ENCODE measurements around the gene THPO. TPM values are rescaled to one million over a fixed set of nuclear protein-coding genes. Genes with fewer than 3 reads are reported as not detected.

Gene THPO
- total RNA-seq, 1 experiment from 2014 or later, result not detected

DNA sequence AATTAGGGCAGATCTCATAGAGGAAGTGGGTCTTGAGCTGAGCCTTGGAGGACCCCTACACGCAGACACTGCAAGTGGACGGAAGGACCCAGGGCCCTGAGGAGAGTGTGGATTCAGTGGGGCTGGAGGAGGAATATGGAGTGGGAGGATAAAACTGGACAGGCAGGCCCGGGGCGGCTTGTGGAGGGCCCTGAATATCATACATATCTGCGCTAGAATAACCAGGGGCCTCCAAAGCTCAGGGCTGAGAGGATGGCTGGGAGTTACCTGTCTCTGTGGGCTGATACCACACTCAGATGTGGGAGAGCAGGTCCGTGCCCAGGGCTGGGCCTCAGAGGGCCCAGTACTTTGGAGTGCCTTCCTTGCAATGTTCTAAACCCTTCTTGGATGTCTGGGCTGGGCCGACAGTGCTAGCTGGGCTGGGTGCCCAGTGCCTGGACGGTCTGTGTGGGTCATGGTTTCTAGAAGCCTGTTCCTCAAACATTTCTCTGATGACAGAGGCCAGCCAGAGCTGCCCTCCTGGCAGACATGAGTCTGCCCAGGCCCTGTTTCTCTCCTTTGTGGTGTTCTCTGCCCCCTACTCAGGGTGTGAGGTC is 31.4 kb upstream of the THPO start:
- TF ChIP-seq, protein P1, sequence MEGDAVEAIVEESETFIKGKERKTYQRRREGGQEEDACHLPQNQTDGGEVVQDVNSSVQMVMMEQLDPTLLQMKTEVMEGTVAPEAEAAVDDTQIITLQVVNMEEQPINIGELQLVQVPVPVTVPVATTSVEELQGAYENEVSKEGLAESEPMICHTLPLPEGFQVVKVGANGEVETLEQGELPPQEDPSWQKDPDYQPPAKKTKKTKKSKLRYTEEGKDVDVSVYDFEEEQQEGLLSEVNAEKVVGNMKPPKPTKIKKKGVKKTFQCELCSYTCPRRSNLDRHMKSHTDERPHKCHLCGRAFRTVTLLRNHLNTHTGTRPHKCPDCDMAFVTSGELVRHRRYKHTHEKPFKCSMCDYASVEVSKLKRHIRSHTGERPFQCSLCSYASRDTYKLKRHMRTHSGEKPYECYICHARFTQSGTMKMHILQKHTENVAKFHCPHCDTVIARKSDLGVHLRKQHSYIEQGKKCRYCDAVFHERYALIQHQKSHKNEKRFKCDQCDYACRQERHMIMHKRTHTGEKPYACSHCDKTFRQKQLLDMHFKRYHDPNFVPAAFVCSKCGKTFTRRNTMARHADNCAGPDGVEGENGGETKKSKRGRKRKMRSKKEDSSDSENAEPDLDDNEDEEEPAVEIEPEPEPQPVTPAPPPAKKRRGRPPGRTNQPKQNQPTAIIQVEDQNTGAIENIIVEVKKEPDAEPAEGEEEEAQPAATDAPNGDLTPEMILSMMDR (IDR thresholded peaks at IDR 0.05; ENCODE audit: unreplicated experiment), result no peak
- H3K36me3 Mint-ChIP-seq (ENCODE audit: insufficient read depth, unreplicated experiment), result no peaks in the 10 kb centered on the region
- H3K9me3 Mint-ChIP-seq (ENCODE audit: low read depth, unreplicated experiment), result no peaks in the 10 kb centered on the region
- intact Hi-C loops (cut with micrococcal nuclease; ENCODE audit: unreplicated experiment), result no loop called here
- no peak for DNase-seq
- H3K27ac Mint-ChIP-seq (ENCODE audit: unreplicated experiment), result no peak overlapping the region
- CTCF ChIA-PET, result no interaction called here
- BruUV-seq (replicated peaks), result no TSS peak
- peaks cover 65% of the 10 kb centered on the region for H3K27me3 Mint-ChIP-seq (ENCODE audit: unreplicated experiment)
- no peak overlapping the region for H3K4me3 Mint-ChIP-seq (ENCODE audit: low read depth, unreplicated experiment)
- H3K4me1 Mint-ChIP-seq (ENCODE audit: low read depth, unreplicated experiment), result no peaks in the 10 kb centered on the region

DNA sequence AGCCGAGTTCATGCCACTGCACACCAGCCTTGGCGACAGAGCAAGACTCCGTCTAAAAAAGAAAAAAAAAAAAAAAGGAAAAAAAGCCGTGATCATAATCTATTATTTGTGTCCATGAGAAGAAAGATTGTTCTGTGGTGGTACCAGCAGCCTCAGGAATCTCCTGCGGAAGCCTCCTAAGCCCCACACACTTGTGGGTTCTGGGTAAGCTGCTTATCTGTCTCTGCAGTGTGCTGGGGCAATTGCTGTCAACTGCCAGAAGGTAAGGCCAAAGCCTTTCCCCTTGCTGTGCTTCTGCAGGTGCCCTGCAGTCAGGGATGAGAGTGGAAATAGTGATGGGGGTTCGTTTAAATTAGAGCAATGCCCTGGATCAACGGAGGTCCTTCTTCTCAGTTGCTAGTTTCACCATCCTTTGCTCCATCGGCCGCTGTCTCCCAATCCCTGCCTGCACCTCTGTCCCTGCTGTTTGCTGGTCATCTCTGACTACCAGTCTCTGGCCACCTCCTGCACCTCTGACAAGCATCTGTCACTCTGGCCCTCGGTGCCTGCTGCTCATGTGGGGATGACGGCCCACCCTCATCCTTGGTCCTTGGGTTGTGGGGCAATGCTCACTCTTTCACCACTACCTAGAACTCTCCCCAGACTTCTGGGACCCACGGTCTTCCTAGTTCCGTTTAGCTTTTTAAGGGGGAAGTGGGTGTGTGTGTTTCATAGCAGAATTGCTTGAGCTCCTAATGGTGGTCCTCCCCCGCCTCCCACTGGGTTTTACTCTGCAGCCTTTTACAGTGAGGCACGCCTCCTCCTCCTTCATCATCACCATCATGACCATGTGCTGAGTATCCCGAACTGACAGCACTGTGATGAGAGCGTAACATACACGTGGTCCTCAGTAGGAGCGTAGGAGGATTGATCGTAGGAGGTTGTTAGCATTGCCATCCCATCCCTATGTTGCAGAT is 27.3 kb upstream of the THPO start:
- intact Hi-C loops (cut with micrococcal nuclease; ENCODE audit: unreplicated experiment), result no loop called here
- H3K9me3 Mint-ChIP-seq (ENCODE audit: low read depth, unreplicated experiment), result no peaks in the 10 kb centered on the region
- no TSS peak for BruUV-seq (replicated peaks)
- H3K4me1 Mint-ChIP-seq (ENCODE audit: low read depth, unreplicated experiment), result no peaks in the 10 kb centered on the region
- no peak for DNase-seq
- H3K4me3 Mint-ChIP-seq (ENCODE audit: low read depth, unreplicated experiment), result no peak overlapping the region
- H3K27me3 Mint-ChIP-seq (ENCODE audit: unreplicated experiment), result peaks cover 86% of the 10 kb centered on the region
- TF ChIP-seq, protein P1 (IDR thresholded peaks at IDR 0.05; ENCODE audit: unreplicated experiment), result no peak
- H3K27ac Mint-ChIP-seq (ENCODE audit: unreplicated experiment), result no peak overlapping the region
- no peaks in the 10 kb centered on the region for H3K36me3 Mint-ChIP-seq (ENCODE audit: insufficient read depth, unreplicated experiment)
- CTCF ChIA-PET, result interaction anchor here (0.6 to 2.3 kb wide), 3 partner anchors 34 to 154 kb away, joined by 4 to 8 read pairs (median 4); no protein-coding TSS in a partner anchor

DNA sequence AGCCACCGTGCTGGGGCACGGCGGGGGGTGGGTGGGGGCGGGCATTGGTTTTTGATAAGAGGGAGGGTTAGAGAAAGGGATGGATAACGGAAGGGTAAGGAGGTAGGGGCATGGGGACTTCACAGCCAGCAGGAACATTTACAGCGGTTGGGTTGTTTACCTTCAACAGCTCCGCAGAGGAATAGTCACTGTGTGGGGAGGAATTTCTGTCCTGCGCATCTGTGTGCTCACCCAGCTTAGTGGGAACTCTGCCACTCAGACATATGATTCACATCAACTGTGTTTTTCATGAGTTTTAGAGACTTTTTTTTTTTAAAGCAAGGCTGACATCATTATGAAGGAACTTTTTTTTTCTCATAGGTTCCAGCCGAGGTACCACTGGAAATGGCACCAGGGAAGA is 21.4 kb upstream of the THPO start:
- CTCF ChIA-PET, result interaction anchor here (0.6 to 0.7 kb wide), 3 partner anchors 18 to 159 kb away, joined by 3 to 4 read pairs (median 3); no protein-coding TSS in a partner anchor
- intact Hi-C loops (cut with micrococcal nuclease; ENCODE audit: unreplicated experiment), result no loop called here
- Mint-ChIP-seq H3K36me3 (ENCODE audit: insufficient read depth, unreplicated experiment) (no peaks in the 10 kb centered on the region), H3K27me3 (ENCODE audit: unreplicated experiment) (peaks cover 90% of the 10 kb centered on the region), H3K4me3 (ENCODE audit: low read depth, unreplicated experiment) (no peak overlapping the region), H3K27ac (ENCODE audit: unreplicated experiment) (no peak overlapping the region), H3K4me1 (ENCODE audit: low read depth, unreplicated experiment) (no peaks in the 10 kb centered on the region), H3K9me3 (ENCODE audit: low read depth, unreplicated experiment) (no peaks in the 10 kb centered on the region)
- TF ChIP-seq, protein P1 (IDR thresholded peaks at IDR 0.05; ENCODE audit: unreplicated experiment), result no peak
- BruUV-seq (replicated peaks), result no TSS peak
- no peak for DNase-seq

DNA sequence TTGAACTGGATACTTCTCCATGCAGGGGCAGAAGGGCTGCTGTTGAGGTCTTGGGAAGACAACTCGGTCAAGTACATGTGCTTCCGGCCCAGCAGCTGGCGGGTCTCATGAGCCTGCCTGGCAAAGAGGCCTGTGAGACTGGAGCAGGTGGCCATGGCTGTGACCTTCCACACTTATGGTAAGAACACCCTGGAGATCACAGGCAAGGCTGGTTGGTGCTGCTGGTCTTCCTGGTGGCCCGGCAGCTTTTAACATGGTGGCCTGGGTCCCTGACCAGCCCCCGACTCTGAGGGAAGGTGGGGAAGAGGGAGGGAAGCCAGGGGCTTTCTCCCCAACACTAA is 17.3 kb upstream of the THPO start:
- H3K27me3 Mint-ChIP-seq (ENCODE audit: unreplicated experiment), result peaks cover 86% of the 10 kb centered on the region
- intact Hi-C loops (cut with micrococcal nuclease; ENCODE audit: unreplicated experiment), result no loop called here
- H3K4me1 Mint-ChIP-seq (ENCODE audit: low read depth, unreplicated experiment), result no peaks in the 10 kb centered on the region
- BruUV-seq (replicated peaks), result no TSS peak
- no peak for DNase-seq
- H3K36me3 Mint-ChIP-seq (ENCODE audit: insufficient read depth, unreplicated experiment), result no peaks in the 10 kb centered on the region
- CTCF ChIA-PET, result interaction anchor here (0.6 kb wide), 1 partner anchor 145 kb away, joined by 4 read pairs; no protein-coding TSS in a partner anchor
- H3K27ac Mint-ChIP-seq (ENCODE audit: unreplicated experiment), result no peak overlapping the region
- TF ChIP-seq, protein P1 (IDR thresholded peaks at IDR 0.05; ENCODE audit: unreplicated experiment), result no peak
- H3K4me3 Mint-ChIP-seq (ENCODE audit: low read depth, unreplicated experiment), result no peak overlapping the region
- H3K9me3 Mint-ChIP-seq (ENCODE audit: low read depth, unreplicated experiment), result no peaks in the 10 kb centered on the region

Measured in Calu3 (cell line).